HepG2 (cell line): ENCODE results near the gene POLR3K. TPM values are rescaled to one million over a fixed set of nuclear protein-coding genes. Genes with fewer than 3 reads are reported as not detected.

Experiments
- ARHGAP35 ChIP-seq: sonication (generic); formaldehyde crosslinking; IDR thresholded peaks from 2 replicates; pipeline ENCODE4 v1.9.0; 2022; ENCODE audit warnings: mild to moderate bottlenecking, inconsistent platforms, moderate library complexity, missing genetic modification reagents, borderline replicate concordance
- HMGXB3 ChIP-seq: sonication (generic); formaldehyde crosslinking; IDR thresholded peaks from 2 replicates; pipeline ENCODE4 v1.4.0; 2020; ENCODE audit warnings: missing genetic modification reagents, borderline replicate concordance
- HNF1B ChIP-seq: sonication (generic); formaldehyde crosslinking; IDR thresholded peaks from 2 replicates; pipeline ENCODE4 v1.5.1; 2020; ENCODE audit warnings: mild to moderate bottlenecking, moderate library complexity, missing genetic modification reagents
- SALL2 ChIP-seq: sonication (generic); formaldehyde crosslinking; IDR thresholded peaks from 2 replicates; pipeline ENCODE4 v1.8.1; 2023; ENCODE audit warnings: mild to moderate bottlenecking, missing genetic modification reagents, inconsistent platforms
- THAP7 ChIP-seq: sonication (generic); formaldehyde crosslinking; IDR thresholded peaks from 2 replicates; pipeline ENCODE4 v1.8.1; 2023; ENCODE audit warnings: mild to moderate bottlenecking, missing genetic modification reagents
- ZBTB39 ChIP-seq: sonication (generic); formaldehyde crosslinking; IDR thresholded peaks from 2 replicates; pipeline ENCODE4 v1.5.0; 2020; ENCODE audit warnings: missing genetic modification reagents
- ZNF512B ChIP-seq: sonication (generic); formaldehyde crosslinking; IDR thresholded peaks from 2 replicates; pipeline ENCODE4 v1.5.1; 2020; ENCODE audit warnings: missing genetic modification reagents, mild to moderate bottlenecking, borderline replicate concordance
- ZNF768 ChIP-seq: sonication (generic); formaldehyde crosslinking; IDR thresholded peaks from 2 replicates; pipeline ENCODE4 v1.4.0; 2020; ENCODE audit warnings: missing genetic modification reagents
- ZZZ3 ChIP-seq: sonication (generic); formaldehyde crosslinking; IDR thresholded peaks from 2 replicates; pipeline ENCODE4 v1.4.0; 2020; ENCODE audit warnings: missing genetic modification reagents, mild to moderate bottlenecking, borderline replicate concordance
- polyA plus RNA-seq, 8 experiments: library from polyadenylated mRNA; depleted of rRNA in 3 of 8; stranded (reverse) in 7 of 8; unstranded in 1 of 8; fragments of >200 nt; fragmentation: Illumina TruSeq in 4 of 8; extraction: Trizol in 4 of 8; gene quantifications; 2 replicates each; pipeline versions ENCODE4 v1.2.1 to v1.2.3, GENCODE V29; 2011 to 2016; ENCODE audit warnings: low read depth in 4 of 8, missing spikeins in 1 of 8, mixed read lengths in 1 of 8; ENCODE audit not compliant: insufficient read depth in 1 of 8
- total RNA-seq, 5 experiments: library from RNA; depleted of rRNA; stranded (reverse); fragments of >200 nt; fragmentation: Illumina TruSeq; extraction: Trizol; gene quantifications; 2 replicates each; pipeline ENCODE4 v1.2.3, GENCODE V29; 2016; ENCODE audit warnings: low read depth in 1 of 5

The POLR3K gene
- total and polyA plus RNA-seq, 2 of the 13 experiments (the other 11 are each of a cell fraction or from before 2014, with no cell fraction given) = 14.8 to 18.8 TPM

- TF ChIP-seq HNF1B (CRISPR knock-in tag) (no peak), ZNF768 (no peak), ZBTB39 (CRISPR knock-in tag) (no peak), HMGXB3 (no peak), ZNF512B (no peak), SALL2 (CRISPR knock-in tag) (no peak), ZZZ3 (CRISPR knock-in tag) (no peak), THAP7 (CRISPR knock-in tag) (no peak), ARHGAP35 (CRISPR knock-in tag) (no peak)
Observed at GRCh38 chr16:94918-95265, 41.5 kb upstream of the POLR3K start (continued).
